K562 (cell line): ENCODE data around the gene CPTP. TPM values are rescaled to one million over a fixed set of nuclear protein-coding genes. Genes with fewer than 3 reads are reported as not detected.

Experiments
- ATAC-seq: fragments of 200-7000 bp; cut with Tn5 transposase; 3 replicates; pipeline ENCODE4 v1.9.1; 2020; ENCODE audit warnings: moderate library complexity
- BruUV-seq: library from RNA; stranded (reverse); fragments of 400-500 nt; replicated peaks from 2 replicates; lab custom pipeline; 2021; lab: Mats Ljungman, UMichigan
- CTCF ChIA-PET: fragments of 300-600 bp; formaldehyde crosslinking; extraction: SDS; loops from one replicate; lab custom pipeline; 2021; ENCODE audit warnings: low intra/inter-chr PET ratio; lab: Yijun Ruan, JAX
- POLR2A ChIA-PET: fragments of 300-600, 350-650 bp; sonication (Branson Sonifier 250); formaldehyde crosslinking; extraction: SDS; loops from one replicate; lab custom pipeline; 2021; ENCODE audit warnings: antibody characterized with exemption, inconsistent platforms; lab: Yijun Ruan, JAX
- DNase-seq, 4 experiments: peaks; one replicate each; pipeline versions ENCODE4 v3.0.0 to v3.0.0-alpha.2; 2011 to 2018; ENCODE audit warnings: low spot score in 3 of 4, mixed read lengths in 3 of 4; ENCODE audit errors: extremely low read depth in 1 of 4
- FAIRE-seq: peaks from 2 replicates; lab custom pipeline; 2011; peaks lifted over from hg19 to GRCh38; lab: Jason Lieb, UNC
- H2AFZ ChIP-seq: 2 replicates; pipeline ENCODE4 v1.6.0; 2011; ENCODE audit warnings: low read depth, low read length, control low read depth, inconsistent platforms
- H3K27ac ChIP-seq: fragments of 200-600 bp; 3 replicates; pipeline ENCODE4 v1.8.0; 2011; ENCODE audit warnings: low read depth, mild to moderate bottlenecking, control low read depth, inconsistent platforms, low read length, moderate library complexity, mixed read lengths; ENCODE audit errors: extremely low read depth
- H3K27me3 ChIP-seq, 2 experiments: fragments of 300-600 bp in 1 of 2; 2 replicates in 1 of 2; 3 replicates in 1 of 2; pipeline versions ENCODE4 v1.6.0 to v1.8.0; 2011; ENCODE audit warnings: inconsistent platforms in 2 of 2, low read length in 2 of 2, mild to moderate bottlenecking in 1 of 2, mixed read lengths in 1 of 2, moderate library complexity in 1 of 2; ENCODE audit not compliant: control insufficient read depth in 2 of 2, insufficient read depth in 2 of 2
- H3K36me3 ChIP-seq: fragments of 300-600 bp; 3 replicates; pipeline ENCODE4 v1.8.0; 2011; ENCODE audit warnings: mild to moderate bottlenecking, low read length, inconsistent platforms; ENCODE audit not compliant: control insufficient read depth, insufficient read depth
- H3K4me1 ChIP-seq, 2 experiments: fragments of 200-600 bp in 1 of 2; replicated peaks in 1 of 2; 2 replicates in 1 of 2; 3 replicates in 1 of 2; pipeline versions ENCODE4 v1.5.1 to v1.8.0; 2011; ENCODE audit warnings: inconsistent platforms in 2 of 2, low read length in 2 of 2, mild to moderate bottlenecking in 1 of 2, mixed read lengths in 1 of 2, moderate library complexity in 1 of 2; ENCODE audit not compliant: control insufficient read depth in 2 of 2, insufficient read depth in 2 of 2
- H3K4me2 ChIP-seq: 2 replicates; pipeline ENCODE4 v1.6.1; 2011; ENCODE audit warnings: low read length, control low read depth, inconsistent platforms, mixed read lengths; ENCODE audit not compliant: insufficient read depth
- H3K4me3 ChIP-seq: fragments of 200-600 bp; sonication (generic), shearing (Covaris generic); 2 replicates; pipeline ENCODE4 v1.5.1; 2016; ENCODE audit warnings: control low read depth, inconsistent platforms
- H3K79me2 ChIP-seq: fragments of 200-600 bp; 3 replicates; pipeline ENCODE4 v1.8.0; 2011; ENCODE audit warnings: low read length, inconsistent platforms; ENCODE audit not compliant: control insufficient read depth, insufficient read depth
- H3K9ac ChIP-seq, 2 experiments: 2 replicates each; pipeline versions ENCODE4 v1.6.0 to v1.6.1; 2011; ENCODE audit warnings: low read depth in 2 of 2, low read length in 2 of 2, control low read depth in 1 of 2, inconsistent platforms in 1 of 2, mild to moderate bottlenecking in 1 of 2, mixed read lengths in 1 of 2; ENCODE audit not compliant: insufficient read depth in 1 of 2
- H3K9me1 ChIP-seq: one replicate; pipeline ENCODE4 v1.6.0; 2011; ENCODE audit warnings: inconsistent platforms, mild to moderate bottlenecking, low read length, moderate library complexity; ENCODE audit not compliant: control insufficient read depth, insufficient read depth
- H3K9me3 ChIP-seq: replicated peaks from 2 replicates; pipeline ENCODE4 v1.5.1; 2011; ENCODE audit warnings: low read depth, low read length, inconsistent platforms; ENCODE audit not compliant: control insufficient read depth, insufficient read depth
- H4K20me1 ChIP-seq: replicated peaks from 2 replicates; pipeline ENCODE4 v1.6.1; 2011; ENCODE audit warnings: low read length, inconsistent platforms, mixed read lengths; ENCODE audit not compliant: control insufficient read depth, insufficient read depth
- ARID4B ChIP-seq: sonication (generic); formaldehyde crosslinking; IDR thresholded peaks from 2 replicates; pipeline ENCODE4 v1.8.0; 2022; ENCODE audit warnings: mild to moderate bottlenecking, missing genetic modification reagents
- ETV6 ChIP-seq, 3 experiments: fragments of 150-350 bp in 1 of 3; sonication (generic) in 1 of 3; formaldehyde crosslinking in 1 of 3; IDR thresholded peaks; 2 replicates each; pipeline versions ENCODE4 v1.6.1 to v1.8.0; 2014 to 2022; ENCODE audit warnings: borderline replicate concordance in 2 of 3, low read depth in 2 of 3, antibody characterized with exemption in 1 of 3, low read length in 1 of 3, mild to moderate bottlenecking in 1 of 3, missing genetic modification reagents in 1 of 3
- WGBS: fragments of 100-300 bp; shearing (Covaris generic); methylation state at CpG from one replicate; pipeline ENCODE4 v1.1.6; 2016; ENCODE audit warnings: low coverage, mixed read lengths; ENCODE audit not compliant: insufficient coverage; ENCODE audit errors: missing lambda C conversion rate; 5-methylcytosine and 5-hydroxymethylcytosine counted together
- in situ Hi-C: fragments of 300-500 bp; cut with MboI; formaldehyde crosslinking; loops from 4 replicates; pipeline ENCODE4 v1.15.0; 2018; ENCODE audit warnings: inconsistent platforms, mixed read lengths
- intact Hi-C: fragments of 100-400 bp; cut with micrococcal nuclease; formaldehyde crosslinking; loops from 2 replicates; pipeline ENCODE4 v1.14.2; 2022
- polyA plus RNA-seq, 8 experiments: library from polyadenylated mRNA; depleted of rRNA in 4 of 8; stranded (reverse) in 5 of 8; unstranded in 3 of 8; fragments of >200 nt; fragmentation: Nextera tagmentation in 2 of 8; fragmentation: Illumina TruSeq in 1 of 8; extraction: Ambion mirVana in 2 of 8; extraction: Trizol in 1 of 8; gene quantifications; 2 replicates each; pipeline versions ENCODE4 v1.2.1 to v1.2.3, GENCODE V29; 2011 to 2014; ENCODE audit warnings: inconsistent platforms in 1 of 8, missing spikeins in 1 of 8
- total RNA-seq, 7 experiments: library from RNA; depleted of rRNA in 6 of 7; stranded (reverse); fragments of >200 nt in 6 of 7; fragmentation: Illumina TruSeq in 2 of 7; extraction: Trizol in 2 of 7; gene quantifications; 2 replicates each; pipeline versions ENCODE4 v1.2.1 to v1.2.3, GENCODE V29; 2011 to 2021; ENCODE audit warnings: low replicate concordance in 1 of 7
- TF ChIP-seq, protein P1 (sequence below), 2 experiments: fragments of 450-650 bp; IDR thresholded peaks; 2 replicates each; pipeline ENCODE4 v1.6.1; 2016; ENCODE audit warnings: mild to moderate bottlenecking in 2 of 2, borderline replicate concordance in 1 of 2, low read depth in 1 of 2, moderate library complexity in 1 of 2

CPTP gene
- total and polyA plus RNA-seq, 9 of the 15 experiments (the other 6 are each of a cell fraction or from before 2014, with no cell fraction given) = 0.11 to 25.8 (median 3.5) TPM

GRCh38 chr1:1281533-1282321, 42.9 kb upstream of the CPTP start (continued):
- TF ChIP-seq ARID4B (CRISPR knock-in tag) = no peak
- TF ChIP-seq, all 486 proteins: peak for 11

- Histone ChIP-seq H3K27ac (no peak overlapping the region), H2AFZ (no peak overlapping the region), H3K79me2 (no peaks in the 10 kb centered on the region), H3K9me1 (peaks cover 3% of the 10 kb centered on the region), H4K20me1 (peaks cover 3% of the 10 kb centered on the region; the same call in 1 of the 2 replicates), H3K4me3 (no peak overlapping the region), H3K4me1 (peaks cover 0 to 65% of the 10 kb centered on the region in 2 experiments; a peak in 3 of 5 replicates), H3K4me2 (no peak overlapping the region), H3K9ac (no peak overlapping the region), H3K27me3 (peaks cover 2 to 25% of the 10 kb centered on the region in 2 experiments; a peak in 3 of 5 replicates), H3K9me3 (no peaks in the 10 kb centered on the region), H3K36me3 (no peaks in the 10 kb centered on the region)
- intact Hi-C loops = no loop called here
- no TSS peak for BruUV-seq
- CTCF ChIA-PET = no interaction called here
- WGBS = 27% methylated on average over 14 of the region's 14 CpGs
- no peak for ATAC-seq
- in situ Hi-C loops = no loop called here
- TF ChIP-seq, protein P1, sequence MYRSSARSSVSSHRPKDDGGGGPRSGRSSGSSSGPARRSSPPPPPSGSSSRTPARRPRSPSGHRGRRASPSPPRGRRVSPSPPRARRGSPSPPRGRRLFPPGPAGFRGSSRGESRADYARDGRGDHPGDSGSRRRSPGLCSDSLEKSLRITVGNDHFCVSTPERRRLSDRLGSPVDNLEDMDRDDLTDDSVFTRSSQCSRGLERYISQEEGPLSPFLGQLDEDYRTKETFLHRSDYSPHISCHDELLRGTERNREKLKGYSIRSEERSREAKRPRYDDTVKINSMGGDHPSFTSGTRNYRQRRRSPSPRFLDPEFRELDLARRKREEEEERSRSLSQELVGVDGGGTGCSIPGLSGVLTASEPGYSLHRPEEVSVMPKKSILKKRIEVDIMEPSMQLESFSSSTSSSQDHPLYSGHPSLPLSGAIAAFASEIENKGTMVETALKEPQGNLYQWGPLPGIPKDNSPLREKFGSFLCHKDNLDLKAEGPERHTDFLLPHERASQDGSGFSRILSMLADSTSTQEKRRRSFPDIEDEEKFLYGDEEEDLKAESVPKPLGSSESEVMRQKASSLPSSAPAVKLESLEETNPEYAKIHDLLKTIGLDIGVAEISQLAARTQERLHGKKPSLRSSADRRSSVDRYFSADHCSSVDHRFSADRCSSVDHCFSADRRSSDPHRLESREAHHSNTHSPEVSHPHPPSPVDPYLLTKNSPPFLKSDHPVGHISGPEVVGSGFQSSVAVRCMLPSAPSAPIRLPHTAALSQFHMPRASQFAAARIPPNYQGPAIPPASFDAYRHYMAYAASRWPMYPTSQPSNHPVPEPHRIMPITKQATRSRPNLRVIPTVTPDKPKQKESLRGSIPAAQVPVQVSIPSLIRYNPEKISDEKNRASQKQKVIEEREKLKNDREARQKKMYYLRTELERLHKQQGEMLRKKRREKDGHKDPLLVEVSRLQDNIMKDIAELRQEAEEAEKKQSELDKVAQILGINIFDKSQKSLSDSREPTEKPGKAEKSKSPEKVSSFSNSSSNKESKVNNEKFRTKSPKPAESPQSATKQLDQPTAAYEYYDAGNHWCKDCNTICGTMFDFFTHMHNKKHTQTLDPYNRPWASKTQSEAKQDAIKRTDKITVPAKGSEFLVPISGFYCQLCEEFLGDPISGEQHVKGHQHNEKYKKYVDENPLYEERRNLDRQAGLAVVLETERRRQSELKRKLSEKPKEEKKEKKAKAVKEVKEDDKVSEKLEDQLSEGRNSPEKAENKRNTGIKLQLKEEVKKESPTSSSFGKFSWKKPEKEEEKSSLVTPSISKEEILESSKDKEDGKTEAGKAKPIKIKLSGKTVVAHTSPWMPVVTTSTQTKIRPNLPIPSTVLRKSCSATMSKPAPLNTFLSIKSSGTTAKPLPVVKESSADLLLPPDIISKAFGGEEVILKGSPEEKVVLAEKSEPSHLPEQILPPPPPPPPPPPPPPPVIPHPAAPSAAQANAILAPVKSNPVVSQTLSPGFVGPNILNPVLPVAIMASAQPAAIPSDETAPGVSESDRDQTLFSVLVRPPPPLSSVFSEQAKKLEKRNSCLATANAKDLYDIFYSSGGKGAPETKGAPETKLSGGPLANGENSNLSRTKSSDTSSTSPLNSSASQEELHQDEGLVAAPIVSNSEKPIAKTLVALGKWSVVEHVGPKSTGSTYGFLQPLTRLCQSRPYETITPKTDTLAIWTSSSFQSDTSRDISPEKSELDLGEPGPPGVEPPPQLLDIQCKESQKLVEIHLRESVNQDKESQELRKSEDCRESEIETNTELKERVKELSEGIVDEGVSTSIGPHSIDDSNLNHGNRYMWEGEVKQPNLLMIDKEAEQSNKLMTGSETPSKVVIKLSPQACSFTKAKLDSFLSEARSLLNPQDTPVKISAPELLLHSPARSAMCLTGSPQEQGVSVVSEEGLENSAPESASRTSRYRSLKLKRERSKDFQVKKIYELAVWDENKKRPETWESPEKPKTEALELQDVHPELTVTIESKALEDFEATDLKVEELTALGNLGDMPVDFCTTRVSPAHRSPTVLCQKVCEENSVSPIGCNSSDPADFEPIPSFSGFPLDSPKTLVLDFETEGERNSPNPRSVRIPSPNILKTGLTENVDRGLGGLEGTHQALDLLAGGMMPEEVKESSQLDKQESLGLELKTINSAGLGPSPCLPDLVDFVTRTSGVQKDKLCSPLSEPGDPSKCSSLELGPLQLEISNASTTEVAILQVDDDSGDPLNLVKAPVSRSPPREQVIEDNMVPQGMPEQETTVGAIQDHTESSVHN (IDR thresholded peaks at IDR 0.05; ENCODE audit: borderline replicate concordance in 1 of 2, low read depth in 1 of 2) = no peak
- TF ChIP-seq ETV6 (IDR thresholded peaks at IDR 0.05; ENCODE audit: borderline replicate concordance in 1 of 2, low read depth in 2 of 2, low read length in 1 of 2) (no peak), ETV6 (CRISPR knock-in tag; IDR thresholded peaks at IDR 0.05; ENCODE audit: borderline replicate concordance) (no peak)
- POLR2A ChIA-PET = interaction anchor here (0.6 kb wide), 1 partner anchor 223 kb away, joined by 3 read pairs; no protein-coding TSS in a partner anchor
- no peak for FAIRE-seq
- no peak for DNase-seq
Measured at GRCh38 chr1:1282998-1283397, 41.6 kb upstream of the CPTP start.
